Mesendoderm (in vitro differentiated cells): ENCODE results near the gene SCAMP1.

Experiments
- DNase-seq: peaks from one replicate; pipeline ENCODE4 v3.0.0; 2013
- H2AK5ac ChIP-seq: 2 replicates; pipeline ENCODE4 v1.6.1; 2013; ENCODE audit warnings: low read length, inconsistent platforms
- H2BK120ac ChIP-seq: 2 replicates; pipeline ENCODE4 v1.6.1; 2013; ENCODE audit warnings: low read depth, mild to moderate bottlenecking, low read length, moderate library complexity, mixed read lengths
- H2BK15ac ChIP-seq: replicated peaks from 2 replicates; pipeline ENCODE4 v1.6.1; 2013; ENCODE audit warnings: low read depth, mild to moderate bottlenecking, moderate library complexity
- H2BK5ac ChIP-seq: 2 replicates; pipeline ENCODE4 v1.6.1; 2013; ENCODE audit warnings: low read length, inconsistent platforms
- H3K18ac ChIP-seq: 2 replicates; pipeline ENCODE4 v1.6.1; 2013; ENCODE audit warnings: mild to moderate bottlenecking, low read length, mixed read lengths
- H3K23ac ChIP-seq: one replicate; pipeline ENCODE4 v1.6.1; 2013; ENCODE audit warnings: low read length
- H3K27ac ChIP-seq: 2 replicates; pipeline ENCODE4 v1.5.1; 2013; ENCODE audit warnings: low read depth, mild to moderate bottlenecking, inconsistent platforms, low read length, moderate library complexity
- H3K27me3 ChIP-seq: 2 replicates; pipeline ENCODE4 v1.6.1; 2013; ENCODE audit warnings: low read length, control low read depth, mild to moderate bottlenecking, inconsistent platforms; ENCODE audit not compliant: insufficient read depth, poor library complexity
- H3K36me3 ChIP-seq: 2 replicates; pipeline ENCODE4 v1.6.1; 2013; ENCODE audit warnings: low read length, inconsistent platforms; ENCODE audit not compliant: control insufficient read depth, insufficient read depth
- H3K4ac ChIP-seq: one replicate; pipeline ENCODE4 v1.6.1; 2013; ENCODE audit warnings: low read depth, mild to moderate bottlenecking, low read length, moderate library complexity
- H3K4me1 ChIP-seq: 2 replicates; pipeline ENCODE4 v1.6.1; 2013; ENCODE audit warnings: low read depth, low read length, inconsistent platforms; ENCODE audit not compliant: control insufficient read depth
- H3K4me2 ChIP-seq: 2 replicates; pipeline ENCODE4 v1.6.1; 2013; ENCODE audit warnings: low read length
- H3K4me3 ChIP-seq: 2 replicates; pipeline ENCODE4 v1.5.1; 2013; ENCODE audit warnings: mild to moderate bottlenecking, low read length
- H3K56ac ChIP-seq: one replicate; pipeline ENCODE4 v1.6.1; 2013; ENCODE audit warnings: low read length
- H3K79me1 ChIP-seq: 2 replicates; pipeline ENCODE4 v1.6.1; 2013; ENCODE audit warnings: low read length, inconsistent platforms
- H3K79me2 ChIP-seq: 2 replicates; pipeline ENCODE4 v1.6.1; 2013; ENCODE audit warnings: mild to moderate bottlenecking, low read length; ENCODE audit not compliant: control insufficient read depth, insufficient read depth
- H3K9ac ChIP-seq: 2 replicates; pipeline ENCODE4 v1.6.1; 2013; ENCODE audit warnings: low read length, inconsistent platforms
- H4K5ac ChIP-seq: one replicate; pipeline ENCODE4 v1.6.1; 2013; ENCODE audit warnings: low read length
- H4K8ac ChIP-seq: one replicate; pipeline ENCODE4 v1.6.1; 2013; ENCODE audit warnings: low read depth, mild to moderate bottlenecking, control low read depth, low read length, moderate library complexity
- WGBS: extraction: QIAGEN DNeasy Blood & Tissue Kit; methylation state at CpG from one replicate; pipeline ENCODE4 v1.1.7; 2013; ENCODE audit warnings: low lambda C conversion rate, missing lambda C conversion rate; ENCODE audit not compliant: insufficient coverage; ENCODE audit errors: extremely low coverage; 5-methylcytosine and 5-hydroxymethylcytosine counted together

SCAMP1 gene

DNA sequence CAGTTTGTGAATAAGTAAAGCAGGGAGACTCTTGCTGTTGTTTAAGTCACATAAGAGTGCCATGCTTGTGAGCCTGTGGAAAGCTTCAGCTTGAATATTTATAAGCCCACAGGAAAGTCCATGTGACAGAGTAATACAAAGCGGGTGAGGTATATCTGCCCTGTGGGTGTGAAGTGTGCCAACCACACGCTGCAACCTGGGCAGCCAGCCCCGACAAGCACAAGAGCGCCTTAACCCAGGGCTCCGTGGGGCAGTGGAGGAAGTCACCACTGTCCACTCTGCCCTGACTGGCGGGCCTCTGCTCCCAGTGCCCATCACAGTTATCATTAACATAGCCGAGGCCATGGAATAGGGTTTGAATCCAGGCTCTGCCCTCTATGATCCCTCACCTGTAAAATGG lies 132.2 kb downstream of the SCAMP1 start:
- Histone ChIP-seq H3K4me2 (no peak overlapping the region), H3K9ac (no peak overlapping the region), H3K79me1 (peaks cover 15% of the 10 kb centered on the region), H3K27ac (no peak overlapping the region), H2AK5ac (no peak overlapping the region), H3K27me3 (no peaks in the 10 kb centered on the region), H4K8ac (no peak overlapping the region), H3K23ac (no peak overlapping the region), H3K4ac (no peak overlapping the region), H3K79me2 (peaks cover 4% of the 10 kb centered on the region), H3K36me3 (peaks cover 2% of the 10 kb centered on the region), H2BK120ac (no peak overlapping the region), H3K4me3 (no peak overlapping the region), H4K5ac (no peak overlapping the region), H2BK5ac (no peak overlapping the region), H3K56ac (no peak overlapping the region), H3K4me1 (peaks cover 14% of the 10 kb centered on the region), H3K18ac (no peak overlapping the region), H2BK15ac (no peak overlapping the region)
- DNase-seq, result no peak
- no CpG with 5 or more reads among the region's 7 CpGs for WGBS

GRCh38 chr5:78495800-78496199 lies 135.4 kb downstream of the SCAMP1 start:
- Histone ChIP-seq H3K23ac (no peak overlapping the region), H4K5ac (no peak overlapping the region), H3K9ac (no peak overlapping the region), H3K4me2 (no peak overlapping the region), H2BK5ac (no peak overlapping the region), H3K79me2 (peaks cover 4% of the 10 kb centered on the region), H3K27me3 (no peaks in the 10 kb centered on the region), H3K56ac (no peak overlapping the region), H2BK120ac (no peak overlapping the region), H3K18ac (peak overlapping the region; percentile 20), H3K4me3 (no peak overlapping the region), H3K4me1 (peaks cover 24% of the 10 kb centered on the region), H3K79me1 (peaks cover 23% of the 10 kb centered on the region), H3K27ac (no peak overlapping the region), H2AK5ac (no peak overlapping the region), H3K4ac (no peak overlapping the region), H2BK15ac (no peak overlapping the region), H3K36me3 (no peaks in the 10 kb centered on the region), H4K8ac (no peak overlapping the region)
- DNase-seq, result peak; percentile 75
- WGBS, result no CpG with 5 or more reads among the region's 6 CpGs

DNA sequence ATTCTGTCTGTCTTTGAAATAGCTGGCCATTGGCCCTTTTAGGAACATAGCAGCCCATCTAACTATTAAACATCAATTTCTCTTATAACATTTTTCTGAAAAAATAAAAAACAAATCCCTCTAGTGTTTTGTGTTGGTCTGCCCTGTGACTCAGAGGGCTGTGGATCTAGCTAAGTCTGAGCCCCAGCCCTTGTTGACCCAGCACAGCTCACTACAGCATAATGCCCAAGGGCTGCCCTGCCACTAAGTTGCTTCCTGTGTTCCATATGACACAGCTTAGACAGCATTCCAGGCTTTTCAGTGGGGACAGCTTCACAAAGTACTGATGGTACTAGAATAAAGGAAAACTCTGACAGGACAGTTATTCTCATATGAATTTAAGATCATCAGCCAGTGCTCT lies 136.0 kb downstream of the SCAMP1 start:
- Histone ChIP-seq H3K18ac (peak overlapping the region; percentile 20), H4K5ac (no peak overlapping the region), H3K4me1 (peaks cover 24% of the 10 kb centered on the region), H2BK5ac (no peak overlapping the region), H3K9ac (no peak overlapping the region), H2AK5ac (peak overlapping the region; percentile 25), H3K56ac (no peak overlapping the region), H3K36me3 (no peaks in the 10 kb centered on the region), H3K27me3 (no peaks in the 10 kb centered on the region), H3K79me2 (peaks cover 4% of the 10 kb centered on the region), H4K8ac (no peak overlapping the region), H3K4me3 (no peak overlapping the region), H3K79me1 (peaks cover 23% of the 10 kb centered on the region), H3K4me2 (no peak overlapping the region), H2BK120ac (no peak overlapping the region), H2BK15ac (no peak overlapping the region), H3K4ac (no peak overlapping the region), H3K27ac (no peak overlapping the region), H3K23ac (no peak overlapping the region)
- peak; percentile 50 for DNase-seq

DNA sequence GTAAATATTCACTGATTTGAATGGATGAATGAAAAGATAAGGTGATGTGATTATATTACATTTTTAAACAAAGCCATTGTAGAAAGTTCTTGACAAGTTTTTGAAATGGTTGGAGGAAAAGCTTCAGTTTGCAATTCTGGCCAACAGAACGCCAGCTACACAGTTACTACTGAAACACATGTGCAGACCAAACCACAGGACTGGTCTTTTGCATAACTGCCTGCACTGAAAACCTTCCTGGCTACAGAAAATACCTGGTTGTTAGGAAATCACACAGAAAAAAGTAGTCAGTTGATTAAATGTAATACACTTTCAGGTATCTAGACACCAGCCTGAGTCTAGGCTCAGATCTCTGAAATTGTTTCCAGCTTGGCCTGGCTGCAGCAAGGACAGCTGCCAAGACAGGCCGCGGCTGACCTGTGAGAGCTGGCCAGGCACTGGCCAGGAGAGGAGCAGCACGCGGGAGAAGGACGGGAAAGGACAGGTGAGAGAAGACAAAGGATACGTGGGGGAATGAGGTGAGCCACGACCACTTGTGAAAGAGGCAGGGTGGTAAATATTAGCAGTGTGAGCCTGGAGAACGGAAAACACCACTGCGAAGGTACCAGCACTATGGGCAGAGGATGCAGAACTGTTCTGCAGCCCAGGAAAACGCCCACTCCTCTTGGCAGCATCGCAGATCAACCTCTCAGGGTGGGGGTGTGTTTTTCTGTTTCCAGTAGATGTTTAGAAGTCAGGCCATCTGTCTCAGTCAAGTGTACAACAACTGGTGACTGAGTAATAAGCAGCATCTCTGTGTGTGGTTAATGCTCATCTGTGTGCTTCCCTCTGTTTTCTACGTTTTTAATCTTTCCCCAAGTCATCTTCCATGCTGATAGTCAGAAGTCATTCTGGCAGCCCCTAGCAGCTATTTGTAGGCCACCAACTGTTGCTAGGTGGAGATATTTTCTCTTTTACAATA lies 137.4 kb downstream of the SCAMP1 start:
- no peak overlapping the region for H2BK5ac ChIP-seq
- no peak overlapping the region for H3K4ac ChIP-seq
- H3K27me3 ChIP-seq, result no peaks in the 10 kb centered on the region
- H3K4me3 ChIP-seq, result no peak overlapping the region
- H3K79me2 ChIP-seq, result peaks cover 4% of the 10 kb centered on the region
- no peak overlapping the region for H3K23ac ChIP-seq
- no peak overlapping the region for H3K9ac ChIP-seq
- no peak for DNase-seq
- H2AK5ac ChIP-seq, result no peak overlapping the region
- H3K4me1 ChIP-seq, result peaks cover 24% of the 10 kb centered on the region
- peaks cover 21% of the 10 kb centered on the region for H3K79me1 ChIP-seq
- H3K4me2 ChIP-seq, result no peak overlapping the region
- WGBS, result no CpG with 5 or more reads among the region's 13 CpGs
- no peak overlapping the region for H4K5ac ChIP-seq
- H4K8ac ChIP-seq, result no peak overlapping the region
- H3K27ac ChIP-seq, result no peak overlapping the region
- no peak overlapping the region for H2BK15ac ChIP-seq
- H2BK120ac ChIP-seq, result no peak overlapping the region
- no peaks in the 10 kb centered on the region for H3K36me3 ChIP-seq
- H3K56ac ChIP-seq, result peak overlapping the region; percentile 39
- H3K18ac ChIP-seq, result no peak overlapping the region

DNA sequence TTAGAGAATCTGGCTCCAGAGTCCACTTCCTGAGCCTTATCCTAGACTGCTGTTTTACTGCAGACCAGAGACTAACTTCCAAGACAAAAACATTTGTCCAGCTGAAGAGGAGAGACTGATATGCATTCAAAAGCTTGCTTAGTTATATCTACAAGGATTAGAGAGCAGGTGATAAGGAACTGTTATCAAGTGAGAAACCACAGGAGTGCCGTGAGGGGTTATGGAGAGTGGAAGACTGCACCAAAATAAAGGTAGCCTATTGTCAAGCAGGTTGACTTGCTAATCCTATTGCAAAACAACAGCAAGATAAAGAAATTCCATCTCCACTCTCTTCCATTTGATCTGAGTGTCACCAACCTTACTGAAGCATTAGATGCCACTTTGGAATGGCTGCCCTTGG lies 139.1 kb downstream of the SCAMP1 start:
- Histone ChIP-seq H4K5ac (no peak overlapping the region), H3K36me3 (no peaks in the 10 kb centered on the region), H2BK15ac (no peak overlapping the region), H3K4me1 (peaks cover 24% of the 10 kb centered on the region), H3K27me3 (no peaks in the 10 kb centered on the region), H3K9ac (no peak overlapping the region), H3K18ac (no peak overlapping the region), H2BK5ac (no peak overlapping the region), H3K4ac (no peak overlapping the region), H4K8ac (no peak overlapping the region), H3K79me1 (peaks cover 20% of the 10 kb centered on the region), H3K4me2 (no peak overlapping the region), H3K79me2 (peaks cover 4% of the 10 kb centered on the region), H3K56ac (no peak overlapping the region), H3K4me3 (no peak overlapping the region), H2AK5ac (no peak overlapping the region), H2BK120ac (no peak overlapping the region), H3K23ac (no peak overlapping the region), H3K27ac (no peak overlapping the region)
- WGBS, result no CpG with 5 or more reads among the region's 1 CpG
- DNase-seq, result peak; percentile 97
